HAP-1 (cell line): ENCODE measurements around the gene MKRN1.
"Not testable (repeated sequence)": the region's sequence is repeated elsewhere in the genome, so short reads cannot be mapped to it uniquely, and the experiment has no call there.

ENCODE experiments used
- DNase-seq, 2 experiments: peaks; one replicate each; pipeline ENCODE4 v3.0.0-alpha.2; 2016 to 2020; ENCODE audit warnings: low spot score in 2 of 2
- H3K27me3 ChIP-seq: fragments of 250-450 bp; sonication (Bioruptor Pico); 2 replicates; pipeline ENCODE4 v1.5.1; 2020; ENCODE audit warnings: low read depth, mild to moderate bottlenecking, moderate library complexity
- H3K36me3 ChIP-seq: fragments of 250-450 bp; sonication (Bioruptor Pico); replicated peaks from 2 replicates; pipeline ENCODE4 v1.5.1; 2020; ENCODE audit warnings: mild to moderate bottlenecking
- H3K4me1 ChIP-seq: fragments of 250-450 bp; sonication (Bioruptor Pico); 2 replicates; pipeline ENCODE4 v1.5.1; 2020; ENCODE audit warnings: mild to moderate bottlenecking
- H3K4me3 ChIP-seq: fragments of 250-450 bp; sonication (Bioruptor Pico); 2 replicates; pipeline ENCODE4 v1.5.1; 2020; ENCODE audit warnings: mild to moderate bottlenecking, moderate library complexity
- H3K9me3 ChIP-seq: fragments of 250-450 bp; sonication (Bioruptor Pico); 2 replicates; pipeline ENCODE4 v1.5.1; 2020; ENCODE audit warnings: mild to moderate bottlenecking, moderate library complexity
- in situ Hi-C: fragments of 300-500 bp; cut with MboI; formaldehyde crosslinking; loops from 3 replicates; pipeline ENCODE4 v1.14.3; 2020; ENCODE audit warnings: low sequenced_read_pairs, inconsistent platforms, mixed read lengths

The MKRN1 gene

DNA sequence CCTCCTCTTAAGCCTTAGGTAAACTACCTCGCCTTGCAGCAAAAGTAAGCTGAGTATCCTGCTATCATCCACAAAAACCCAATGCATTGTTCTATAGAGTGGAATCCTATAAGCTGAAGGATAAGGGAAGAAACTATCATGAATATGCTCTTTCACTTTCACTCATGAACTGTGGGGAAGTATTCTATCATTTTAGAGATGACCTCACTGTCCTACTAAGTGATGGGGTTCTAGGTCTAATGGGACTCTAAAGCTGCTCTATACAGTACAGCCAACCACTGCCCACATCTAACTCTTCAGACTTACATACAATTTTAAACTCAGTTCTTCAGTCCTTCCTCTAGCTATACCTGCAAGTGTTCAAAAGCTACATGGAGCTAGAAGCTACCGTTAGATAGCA, 16.2 kb downstream of the MKRN1 start:
- Histone ChIP-seq H3K4me1 (peaks cover 6% of the 10 kb centered on the region), H3K27me3 (no peaks in the 10 kb centered on the region), H3K9me3 (no peaks in the 10 kb centered on the region), H3K4me3 (no peak overlapping the region), H3K36me3 (peaks cover 39% of the 10 kb centered on the region)
- in situ Hi-C loops: no loop called here
- DNase-seq: no peak

GRCh38 chr7:140458916-140459315, 20.4 kb downstream of the MKRN1 start:
- DNase-seq: no peak
- Histone ChIP-seq H3K9me3 (no peaks in the 10 kb centered on the region), H3K4me1 (peaks cover 29% of the 10 kb centered on the region), H3K36me3 (peaks cover 52% of the 10 kb centered on the region), H3K4me3 (no peak overlapping the region), H3K27me3 (no peaks in the 10 kb centered on the region)
- in situ Hi-C loops: no loop called here

- in situ Hi-C loops: no loop called here
- H3K36me3 ChIP-seq: peaks cover 53% of the 10 kb centered on the region
- no peak overlapping the region for H3K4me3 ChIP-seq
- DNase-seq: peak; percentile 42 to 94
- H3K9me3 ChIP-seq: no peaks in the 10 kb centered on the region
- H3K4me1 ChIP-seq: peaks cover 29% of the 10 kb centered on the region
- H3K27me3 ChIP-seq: no peaks in the 10 kb centered on the region
These were observed 21.1 kb downstream of the MKRN1 start for GRCh38 chr7:140458201-140458600.

DNA sequence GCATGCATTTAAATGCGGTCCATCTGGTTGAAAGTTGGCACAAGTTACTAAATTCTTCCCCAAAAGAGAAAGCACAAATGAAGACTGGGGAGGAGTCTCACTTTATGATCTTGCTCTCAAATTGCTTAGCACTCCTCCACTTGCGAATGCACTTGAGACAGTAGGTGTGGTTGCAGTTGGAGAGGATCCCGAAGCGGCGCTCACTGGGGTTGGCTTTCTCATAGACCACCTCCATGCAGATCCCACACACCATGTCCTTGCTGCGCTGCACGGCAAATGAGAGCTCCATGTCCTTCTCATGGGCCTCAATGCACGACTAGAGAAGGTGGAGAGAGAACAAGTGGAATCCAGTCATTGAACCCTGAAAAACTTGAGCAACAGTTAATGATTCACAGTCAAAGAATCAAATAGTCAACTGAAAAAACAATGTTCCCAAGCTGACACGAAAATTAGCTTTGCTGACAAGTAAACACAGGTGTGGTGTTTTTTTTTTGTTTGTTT, 22.7 kb downstream of the MKRN1 start:
- no peak overlapping the region for H3K4me3 ChIP-seq
- H3K4me1 ChIP-seq: peaks cover 29% of the 10 kb centered on the region
- no peak for DNase-seq
- H3K27me3 ChIP-seq: no peaks in the 10 kb centered on the region
- no peaks in the 10 kb centered on the region for H3K9me3 ChIP-seq
- in situ Hi-C loops: no loop called here
- H3K36me3 ChIP-seq: peaks cover 47% of the 10 kb centered on the region

- no peak overlapping the region for H3K4me3 ChIP-seq
- no peaks in the 10 kb centered on the region for H3K9me3 ChIP-seq
- in situ Hi-C loops: no loop called here
- H3K36me3 ChIP-seq: peaks cover 43% of the 10 kb centered on the region
- DNase-seq: peak; percentile 74 to 88
- H3K4me1 ChIP-seq: peaks cover 29% of the 10 kb centered on the region
- no peaks in the 10 kb centered on the region for H3K27me3 ChIP-seq
These were observed 23.6 kb downstream of the MKRN1 start for GRCh38 chr7:140455743-140456142.

DNA sequence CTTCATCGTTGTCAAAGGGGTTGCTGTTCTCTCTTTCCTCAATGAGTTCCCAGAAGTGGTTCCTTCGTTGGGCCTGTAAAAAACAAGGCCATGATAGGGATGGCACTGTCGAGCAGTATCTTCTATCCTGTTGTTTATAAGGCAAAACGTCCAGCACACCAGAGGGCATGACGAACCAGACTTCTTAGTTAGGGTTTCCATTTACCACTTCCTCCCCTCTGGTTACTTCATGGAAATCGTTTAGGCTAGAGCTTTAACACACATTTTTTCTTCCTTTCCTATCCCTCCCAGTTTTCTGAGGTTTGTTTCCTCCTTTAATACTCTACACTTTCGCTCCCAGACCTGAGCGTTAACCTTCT, 24.7 kb downstream of the MKRN1 start:
- Histone ChIP-seq H3K4me1 (peaks cover 29% of the 10 kb centered on the region), H3K36me3 (peaks cover 39% of the 10 kb centered on the region), H3K9me3 (no peaks in the 10 kb centered on the region), H3K4me3 (no peak overlapping the region), H3K27me3 (no peaks in the 10 kb centered on the region)
- DNase-seq: no peak
- in situ Hi-C loops: no loop called here

DNA sequence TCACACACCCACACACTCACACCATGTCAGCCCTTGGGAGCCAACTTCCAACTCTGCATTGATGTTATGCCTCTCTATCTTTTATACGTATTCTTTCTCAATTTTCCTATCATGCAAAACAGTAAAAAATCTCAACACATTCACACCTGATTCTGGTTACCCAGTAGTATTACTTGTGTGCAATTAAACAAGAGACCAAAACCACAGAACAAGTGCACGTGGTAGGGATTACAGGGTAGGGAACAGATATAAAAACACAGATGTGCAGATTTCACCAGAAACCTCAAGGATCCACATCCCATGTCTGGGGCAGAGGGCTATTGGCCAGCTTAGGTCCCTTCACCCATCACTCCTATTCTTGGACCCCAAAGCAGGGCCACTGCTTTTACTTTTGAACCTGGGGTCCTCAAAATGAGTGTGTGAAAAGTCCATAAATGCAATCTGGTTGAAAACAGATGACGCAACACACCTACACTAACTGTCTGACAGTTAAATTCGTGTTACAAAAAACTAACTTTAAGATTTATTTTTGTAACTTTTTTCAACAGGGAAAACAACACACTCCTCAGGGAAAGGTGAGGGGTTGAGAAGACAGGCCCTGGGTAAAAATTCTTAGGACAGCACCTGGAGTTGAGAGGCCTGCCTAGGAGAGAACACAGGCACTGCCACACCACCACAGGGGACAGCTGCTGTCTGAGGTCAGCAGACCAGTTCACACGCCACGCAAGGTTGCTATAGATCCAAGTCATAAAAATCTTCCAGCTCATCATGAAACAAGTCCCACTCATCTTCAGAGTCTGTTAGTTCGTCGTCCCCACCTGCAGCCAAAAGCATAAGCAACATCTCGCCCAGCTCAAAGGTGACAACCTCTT, 25.3 kb downstream of the MKRN1 start:
- H3K4me3 ChIP-seq, in situ Hi-C loops, H3K27me3 ChIP-seq, H3K9me3 ChIP-seq, DNase-seq: not testable (repeated sequence)
- H3K36me3 ChIP-seq: peaks cover 33% of the 10 kb centered on the region
- peaks cover 29% of the 10 kb centered on the region for H3K4me1 ChIP-seq

DNA sequence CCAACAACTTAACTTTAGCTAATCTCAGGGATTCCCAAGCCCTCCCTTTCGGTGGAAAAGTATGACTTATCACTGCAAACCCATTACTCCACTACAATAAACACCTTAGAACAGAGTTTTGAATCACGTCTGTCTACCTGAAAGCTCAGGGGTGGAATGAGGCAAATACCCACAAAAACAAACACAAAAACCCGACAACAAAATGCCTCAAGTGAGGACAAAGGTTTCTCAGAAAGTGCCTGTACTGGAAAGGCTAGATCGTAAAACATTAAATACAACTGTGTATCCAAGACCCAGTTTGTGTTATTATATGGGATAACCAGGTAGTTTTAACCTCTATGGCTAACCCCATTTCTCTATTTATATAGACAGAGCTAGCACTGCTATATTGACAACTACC, 26.0 kb downstream of the MKRN1 start:
- no peak for DNase-seq
- Histone ChIP-seq H3K9me3 (no peaks in the 10 kb centered on the region), H3K27me3 (no peaks in the 10 kb centered on the region), H3K4me1 (peaks cover 23% of the 10 kb centered on the region), H3K4me3 (no peak overlapping the region), H3K36me3 (peaks cover 28% of the 10 kb centered on the region)
- in situ Hi-C loops: no loop called here

DNA sequence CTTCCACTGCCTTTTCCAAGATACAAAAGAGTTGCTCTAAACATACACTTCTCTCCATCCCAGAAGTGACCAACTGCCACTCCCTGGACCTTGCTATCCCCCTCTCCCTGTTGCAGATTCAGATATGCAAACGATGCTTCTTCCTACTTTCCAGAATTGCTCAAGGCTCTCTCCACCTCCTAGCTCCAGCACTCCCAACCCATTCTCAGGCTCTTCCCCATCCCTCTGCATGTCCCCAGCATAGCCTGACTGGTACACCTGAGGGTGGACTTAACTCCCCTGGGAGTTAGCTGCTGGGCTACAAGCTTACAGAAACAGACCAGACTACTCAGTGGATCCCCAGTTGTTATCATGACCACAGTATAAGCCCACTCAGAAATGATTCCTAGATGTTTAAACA, 27.6 kb downstream of the MKRN1 start:
- Histone ChIP-seq H3K4me3 (no peak overlapping the region), H3K9me3 (no peaks in the 10 kb centered on the region), H3K36me3 (peaks cover 28% of the 10 kb centered on the region), H3K27me3 (no peaks in the 10 kb centered on the region), H3K4me1 (peaks cover 13% of the 10 kb centered on the region)
- in situ Hi-C loops: no loop called here
- no peak for DNase-seq

- in situ Hi-C loops: no loop called here
- Histone ChIP-seq H3K4me3 (no peak overlapping the region), H3K4me1 (no peaks in the 10 kb centered on the region), H3K27me3 (no peaks in the 10 kb centered on the region), H3K36me3 (peaks cover 5% of the 10 kb centered on the region), H3K9me3 (no peaks in the 10 kb centered on the region)
- DNase-seq: no peak
These were observed 30.4 kb downstream of the MKRN1 start for GRCh38 chr7:140448781-140449480.

DNA sequence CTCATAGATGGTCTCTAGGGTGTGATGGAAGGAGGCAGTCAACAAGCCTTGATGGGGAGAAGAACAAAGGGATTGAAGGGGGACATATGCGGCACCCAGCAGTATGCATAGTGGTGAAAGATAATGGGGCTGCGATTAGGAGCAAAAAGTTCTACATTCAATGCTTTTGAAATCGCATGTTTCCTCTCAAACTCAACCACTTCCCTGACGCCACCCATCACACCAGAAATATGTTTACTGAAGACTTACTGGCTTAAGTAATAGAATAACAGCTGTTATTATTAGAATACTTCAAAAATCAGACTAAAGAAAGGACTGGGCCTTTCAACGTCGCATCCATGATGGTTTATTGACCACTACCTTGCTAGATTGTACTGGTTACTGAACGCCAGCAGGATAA, 31.5 kb downstream of the MKRN1 start:
- Histone ChIP-seq H3K9me3 (no peaks in the 10 kb centered on the region), H3K4me1 (no peaks in the 10 kb centered on the region), H3K4me3 (no peak overlapping the region), H3K27me3 (no peaks in the 10 kb centered on the region), H3K36me3 (no peaks in the 10 kb centered on the region; the same call in 1 of the 2 replicates)
- in situ Hi-C loops: no loop called here
- DNase-seq: no peak

- Histone ChIP-seq H3K36me3 (no peaks in the 10 kb centered on the region), H3K9me3 (no peaks in the 10 kb centered on the region), H3K4me1 (no peaks in the 10 kb centered on the region), H3K4me3 (no peak overlapping the region), H3K27me3 (no peaks in the 10 kb centered on the region)
- DNase-seq: no peak
- in situ Hi-C loops: no loop called here
These were observed 32.8 kb downstream of the MKRN1 start for GRCh38 chr7:140446467-140446866.

DNA sequence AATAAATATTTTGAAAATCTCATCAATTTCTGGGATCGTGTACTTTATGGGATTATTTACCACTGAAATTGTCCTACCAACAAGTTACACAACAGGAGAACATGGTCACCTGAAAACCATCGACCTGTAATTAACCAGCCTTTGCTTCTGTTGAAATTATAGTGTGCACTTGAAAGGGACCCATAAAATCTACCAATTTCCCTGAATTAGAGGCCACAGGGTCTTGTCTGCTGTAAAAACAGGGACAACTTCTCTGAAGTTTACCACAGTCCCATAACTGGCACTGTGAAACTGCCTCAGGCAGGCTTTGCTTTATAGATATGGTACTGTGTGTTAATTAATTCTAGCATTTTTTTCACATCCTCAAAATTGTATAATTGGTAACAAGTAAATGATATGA, 37.8 kb downstream of the MKRN1 start:
- no peak overlapping the region for H3K4me3 ChIP-seq
- H3K36me3 ChIP-seq: no peaks in the 10 kb centered on the region
- no peaks in the 10 kb centered on the region for H3K4me1 ChIP-seq
- in situ Hi-C loops: no loop called here
- DNase-seq: no peak
- no peaks in the 10 kb centered on the region for H3K27me3 ChIP-seq
- no peaks in the 10 kb centered on the region for H3K9me3 ChIP-seq

DNA sequence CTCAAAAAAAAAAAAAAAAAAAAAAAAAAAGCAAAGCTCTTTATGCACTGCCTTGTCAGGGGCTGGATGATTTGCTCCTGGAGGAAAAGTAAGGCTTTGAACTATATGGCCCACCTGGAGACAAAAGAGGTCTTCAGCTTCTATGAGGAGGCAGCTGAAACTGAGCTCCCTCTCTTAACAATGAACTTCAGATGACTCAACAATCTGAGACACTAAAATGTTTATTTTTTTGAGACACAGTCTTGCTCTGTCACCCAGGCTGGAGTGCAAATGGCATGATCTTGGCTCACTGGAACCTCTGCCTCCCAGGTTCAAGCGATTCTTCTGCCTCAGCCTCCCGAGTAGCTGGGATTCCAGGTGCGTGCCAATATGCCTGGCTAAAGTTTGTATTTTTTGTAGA, 38.7 kb downstream of the MKRN1 start:
- Histone ChIP-seq H3K27me3 (no peaks in the 10 kb centered on the region), H3K36me3 (no peaks in the 10 kb centered on the region), H3K4me1 (no peaks in the 10 kb centered on the region), H3K4me3 (no peak overlapping the region), H3K9me3 (no peaks in the 10 kb centered on the region)
- in situ Hi-C loops: no loop called here
- DNase-seq: no peak
